Colonic mucosa (tissue), 4 donors: ENCODE results near the gene PGM2. TPM values are rescaled to one million over a fixed set of nuclear protein-coding genes. Genes with fewer than 3 reads are reported as not detected.
A peak's percentile ranks its signal among the peaks of the same experiment; 100 is the strongest.

ENCODE experiments used
- DNase-seq: peaks from one replicate; pipeline ENCODE4 v3.0.0-alpha.2; 2020
- H3K27ac ChIP-seq: fragments of 200-600 bp; one replicate; pipeline ENCODE4 v1.8.0; 2021
- H3K27me3 ChIP-seq: fragments of 200-600 bp; one replicate; pipeline ENCODE4 v1.8.0; 2021
- H3K36me3 ChIP-seq: fragments of 200-600 bp; one replicate; pipeline ENCODE4 v1.8.0; 2021
- H3K4me1 ChIP-seq: fragments of 200-600 bp; one replicate; pipeline ENCODE4 v1.8.0; 2021; ENCODE audit warnings: mild to moderate bottlenecking
- H3K4me3 ChIP-seq: fragments of 200-600 bp; one replicate; pipeline ENCODE4 v1.8.0; 2021
- H3K9ac ChIP-seq, 2 donors: one replicate each; pipeline ENCODE4 v1.7.0; 2013; ENCODE audit warnings: control low read depth in 2 of 2, low read depth in 2 of 2, low read length in 2 of 2
- H3K9me3 ChIP-seq: fragments of 200-600 bp; one replicate; pipeline ENCODE4 v1.8.0; 2021
- CTCF ChIP-seq: fragments of 200-600 bp; IDR thresholded peaks from one replicate; pipeline ENCODE4 v1.8.0; 2022; ENCODE audit warnings: antibody characterized with exemption, mild to moderate bottlenecking
- intact Hi-C: fragments of 100-400 bp; cut with DNase I; formaldehyde crosslinking; loops from one replicate; pipeline ENCODE4 v1.14.1; 2022
- total RNA-seq, 2 donors: library from RNA; stranded (reverse); fragmentation: NEBNext Ultra II Directional in 1 of 2; extraction: Animal tissue kit (Norgen Biotek cat#: 25700) in 1 of 2; gene quantifications; one replicate each; pipeline ENCODE4 v1.2.1, GENCODE V29; 2021
- donor health status: healthy.
- donor health status: DM: no; HTN: no; CAD: no.
- donor health status: DM: no; HTN: no; CAD: no.

Gene PGM2
- total RNA-seq, 2 donors from 2014 or later, result 32.6 to 37.2 TPM

- no peak for DNase-seq
- no peak for TF ChIP-seq CTCF
- intact Hi-C loops, result no loop called here
These were observed 55.3 kb downstream of the PGM2 start for GRCh38 chr4:37881811-37882210.

GRCh38 chr4:37882665-37883296, 56.3 kb downstream of the PGM2 start:
- H3K27me3 ChIP-seq, result no peaks in the 10 kb centered on the region
- H3K27ac ChIP-seq, result no peak overlapping the region
- H3K36me3 ChIP-seq, result no peaks in the 10 kb centered on the region
- no peaks in the 10 kb centered on the region for H3K4me1 ChIP-seq
- no peaks in the 10 kb centered on the region for H3K9me3 ChIP-seq
- intact Hi-C loops, result no loop called here
- H3K9ac ChIP-seq, result no peak overlapping the region
- H3K4me3 ChIP-seq, result no peak overlapping the region
- no peak for TF ChIP-seq CTCF
- no peak for DNase-seq

More at GRCh38 chr4:37881811-37882210, 55.3 kb downstream of the PGM2 start:
- H3K27me3 ChIP-seq, result no peaks in the 10 kb centered on the region
- H3K9ac ChIP-seq, result no peak overlapping the region
- H3K4me3 ChIP-seq, result no peak overlapping the region
- H3K27ac ChIP-seq, result no peak overlapping the region
- no peaks in the 10 kb centered on the region for H3K9me3 ChIP-seq
- H3K36me3 ChIP-seq, result no peaks in the 10 kb centered on the region
- no peaks in the 10 kb centered on the region for H3K4me1 ChIP-seq

GRCh38 chr4:37884855-37885487, 58.5 kb downstream of the PGM2 start:
- DNase-seq, result no peak
- no peaks in the 10 kb centered on the region for H3K36me3 ChIP-seq
- H3K4me1 ChIP-seq, result no peaks in the 10 kb centered on the region
- no peaks in the 10 kb centered on the region for H3K9me3 ChIP-seq
- no peak for TF ChIP-seq CTCF
- no peaks in the 10 kb centered on the region for H3K27me3 ChIP-seq
- intact Hi-C loops, result no loop called here
- H3K9ac ChIP-seq, result no peak overlapping the region
- H3K4me3 ChIP-seq, result no peak overlapping the region
- no peak overlapping the region for H3K27ac ChIP-seq

GRCh38 chr4:37885496-37885895, 59.0 kb downstream of the PGM2 start:
- no peaks in the 10 kb centered on the region for H3K27me3 ChIP-seq
- intact Hi-C loops, result no loop called here
- no peak overlapping the region for H3K27ac ChIP-seq
- H3K36me3 ChIP-seq, result no peaks in the 10 kb centered on the region
- no peaks in the 10 kb centered on the region for H3K4me1 ChIP-seq
- H3K9ac ChIP-seq, result no peak overlapping the region
- no peak for TF ChIP-seq CTCF
- no peak overlapping the region for H3K4me3 ChIP-seq
- no peak for DNase-seq
- no peaks in the 10 kb centered on the region for H3K9me3 ChIP-seq

GRCh38 chr4:37889849-37890800, 63.6 kb downstream of the PGM2 start:
- H3K9me3 ChIP-seq, result no peaks in the 10 kb centered on the region
- peak overlapping the region; percentile 79 to 80 for H3K9ac ChIP-seq
- H3K4me3 ChIP-seq, result peak overlapping the region; percentile 94
- peak; percentile 75 for DNase-seq
- no peaks in the 10 kb centered on the region for H3K27me3 ChIP-seq
- TF ChIP-seq CTCF, result no peak
- no peaks in the 10 kb centered on the region for H3K36me3 ChIP-seq
- H3K27ac ChIP-seq, result peak overlapping the region; percentile 47
- intact Hi-C loops, result no loop called here
- H3K4me1 ChIP-seq, result no peaks in the 10 kb centered on the region
